ENCODE data around the gene PLPPR1.

DNA sequence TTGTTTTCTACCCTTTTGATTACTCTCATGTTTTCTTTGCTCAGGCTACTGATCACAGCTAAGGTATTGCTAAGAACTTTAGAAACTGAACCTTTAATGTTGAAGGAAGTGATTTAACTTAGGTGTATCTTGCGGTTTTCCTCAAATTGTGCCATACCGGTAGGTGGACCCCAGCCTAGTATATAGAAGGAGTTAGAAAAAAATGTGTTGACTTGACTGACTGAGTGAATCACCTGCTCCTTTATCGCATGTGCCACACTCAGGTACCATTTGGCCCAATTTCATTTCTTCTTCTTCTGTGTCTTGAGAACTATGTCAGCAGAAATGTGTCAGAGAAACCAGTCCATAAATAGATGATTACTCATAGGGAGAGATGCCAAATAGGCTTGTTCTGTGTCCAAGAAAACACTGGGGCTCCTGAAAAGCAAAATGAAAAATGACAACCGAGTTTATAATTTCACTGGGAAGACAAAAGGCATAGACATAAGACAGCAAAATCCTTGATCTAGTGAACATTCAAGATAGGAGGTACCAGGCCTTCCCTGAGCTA, 19.4 kb downstream of the PLPPR1 start:
- TF ChIP-seq POLR2A (IDR thresholded peaks at IDR 0.05; ENCODE audit: low read depth, low read length) = no peak
- TF ChIP-seq, protein P1, sequence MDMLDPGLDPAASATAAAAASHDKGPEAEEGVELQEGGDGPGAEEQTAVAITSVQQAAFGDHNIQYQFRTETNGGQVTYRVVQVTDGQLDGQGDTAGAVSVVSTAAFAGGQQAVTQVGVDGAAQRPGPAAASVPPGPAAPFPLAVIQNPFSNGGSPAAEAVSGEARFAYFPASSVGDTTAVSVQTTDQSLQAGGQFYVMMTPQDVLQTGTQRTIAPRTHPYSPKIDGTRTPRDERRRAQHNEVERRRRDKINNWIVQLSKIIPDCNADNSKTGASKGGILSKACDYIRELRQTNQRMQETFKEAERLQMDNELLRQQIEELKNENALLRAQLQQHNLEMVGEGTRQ (IDR thresholded peaks at IDR 0.05; ENCODE audit: low read depth, low read length) = no peak
- no peak for TF ChIP-seq RAD21 (IDR thresholded peaks at IDR 0.05; ENCODE audit: low read length)
- TF ChIP-seq, protein P2, sequence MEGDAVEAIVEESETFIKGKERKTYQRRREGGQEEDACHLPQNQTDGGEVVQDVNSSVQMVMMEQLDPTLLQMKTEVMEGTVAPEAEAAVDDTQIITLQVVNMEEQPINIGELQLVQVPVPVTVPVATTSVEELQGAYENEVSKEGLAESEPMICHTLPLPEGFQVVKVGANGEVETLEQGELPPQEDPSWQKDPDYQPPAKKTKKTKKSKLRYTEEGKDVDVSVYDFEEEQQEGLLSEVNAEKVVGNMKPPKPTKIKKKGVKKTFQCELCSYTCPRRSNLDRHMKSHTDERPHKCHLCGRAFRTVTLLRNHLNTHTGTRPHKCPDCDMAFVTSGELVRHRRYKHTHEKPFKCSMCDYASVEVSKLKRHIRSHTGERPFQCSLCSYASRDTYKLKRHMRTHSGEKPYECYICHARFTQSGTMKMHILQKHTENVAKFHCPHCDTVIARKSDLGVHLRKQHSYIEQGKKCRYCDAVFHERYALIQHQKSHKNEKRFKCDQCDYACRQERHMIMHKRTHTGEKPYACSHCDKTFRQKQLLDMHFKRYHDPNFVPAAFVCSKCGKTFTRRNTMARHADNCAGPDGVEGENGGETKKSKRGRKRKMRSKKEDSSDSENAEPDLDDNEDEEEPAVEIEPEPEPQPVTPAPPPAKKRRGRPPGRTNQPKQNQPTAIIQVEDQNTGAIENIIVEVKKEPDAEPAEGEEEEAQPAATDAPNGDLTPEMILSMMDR (conservative IDR thresholded peaks at IDR 0.05; ENCODE audit: low read depth, low read length) = no peak
- no peak for TF ChIP-seq MAFK (IDR thresholded peaks at IDR 0.05; ENCODE audit: low read depth, low read length)
- TF ChIP-seq RCOR1 (IDR thresholded peaks at IDR 0.05; ENCODE audit: insufficient replicate concordance, low read length) = no peak
- TF ChIP-seq, protein P3, sequence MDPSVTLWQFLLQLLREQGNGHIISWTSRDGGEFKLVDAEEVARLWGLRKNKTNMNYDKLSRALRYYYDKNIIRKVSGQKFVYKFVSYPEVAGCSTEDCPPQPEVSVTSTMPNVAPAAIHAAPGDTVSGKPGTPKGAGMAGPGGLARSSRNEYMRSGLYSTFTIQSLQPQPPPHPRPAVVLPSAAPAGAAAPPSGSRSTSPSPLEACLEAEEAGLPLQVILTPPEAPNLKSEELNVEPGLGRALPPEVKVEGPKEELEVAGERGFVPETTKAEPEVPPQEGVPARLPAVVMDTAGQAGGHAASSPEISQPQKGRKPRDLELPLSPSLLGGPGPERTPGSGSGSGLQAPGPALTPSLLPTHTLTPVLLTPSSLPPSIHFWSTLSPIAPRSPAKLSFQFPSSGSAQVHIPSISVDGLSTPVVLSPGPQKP (IDR thresholded peaks at IDR 0.05; ENCODE audit: borderline replicate concordance, low read depth, low read length) = no peak
- no peak for TF ChIP-seq MXI1 (IDR thresholded peaks at IDR 0.05; ENCODE audit: borderline replicate concordance, low read depth, low read length)
- TF ChIP-seq FOS (IDR thresholded peaks at IDR 0.05; ENCODE audit: low read depth, low read length) = no peak
- TF ChIP-seq BHLHE40 (IDR thresholded peaks at IDR 0.05; ENCODE audit: low read depth, low read length) = no peak
- TF ChIP-seq SMC3 (IDR thresholded peaks at IDR 0.05; ENCODE audit: low read depth, low read length) = no peak
- no peak for TF ChIP-seq NFE2L2 (IDR thresholded peaks at IDR 0.05; ENCODE audit: low read depth, low read length)
- TF ChIP-seq RFX5 (IDR thresholded peaks at IDR 0.05; ENCODE audit: low read depth, low read length) = no peak
